Cardiac ventricle fibroblast (primary cell): ENCODE data around the gene ART5. TPM values are rescaled to one million over a fixed set of nuclear protein-coding genes. Genes with fewer than 3 reads are reported as not detected.

Source experiments
- total RNA-seq: library from RNA; depleted of rRNA; stranded (reverse); fragments of >200 nt; gene quantifications from 2 replicates; pipeline ENCODE4 v1.2.3, GENCODE V29; 2015

ART5 gene
- 0.25 TPM in 1 of 2 replicates, not detected in the other for total RNA-seq

GRCh38 chr11:3641701-3642070 lies at the start of gene ART5:
Gene ART5, minus strand, starts transcription at chr11:3641992. Its CDS starts 130 bp downstream, at chr11:3641862.

GRCh38 chr11:3671334-3672254 lies 29.8 kb upstream of the ART5 start, which contains the start of gene CHRNA10:
Gene CHRNA10, minus strand, starts transcription at chr11:3671384. Its CDS starts 72 bp downstream, at chr11:3671312.

GRCh38 chr11:3644817-3645235 lies 3.0 kb upstream of the ART5 start, which contains the start of gene ART1:
Gene ART1, plus strand, starts transcription at chr11:3645128. Its CDS starts 14,086 bp downstream, at chr11:3659214.

Other genes starting within 250 kb of the ART5 start
- not detected in 2 replicates for gene ART1, start 3.1 kb upstream of the ART5 start, total RNA-seq
- not detected in 2 replicates for gene CHRNA10, start 29.4 kb upstream of the ART5 start, total RNA-seq
- 66.5 and 87.3 TPM in 2 replicates for gene NUP98, start 155.6 kb upstream of the ART5 start, total RNA-seq
- gene PGAP2, start 166.6 kb upstream of the ART5 start, total RNA-seq, result 9.4 and 15.3 TPM in 2 replicates
- 26.6 and 36.1 TPM in 2 replicates for gene RHOG, start 199.0 kb upstream of the ART5 start, total RNA-seq
- gene STIM1, start 213.7 kb upstream of the ART5 start, total RNA-seq, result 25.0 and 27.7 TPM in 2 replicates